ENCODE measurements around the gene CLEC12A. TPM values are rescaled to one million over a fixed set of nuclear protein-coding genes. Genes with fewer than 3 reads are reported as not detected.

CLEC12A gene
- total RNA-seq, 1 experiment from 2014 or later = not detected

GRCh38 chr12:10001171-10001776 lies 30.1 kb downstream of the CLEC12A start:
- no peaks in the 10 kb centered on the region for H3K9me3 ChIP-seq
- POLR2A ChIA-PET = no interaction called here
- H3K4me1 Mint-ChIP-seq (ENCODE audit: low read depth, unreplicated experiment) = no peaks in the 10 kb centered on the region
- TF ChIP-seq CTCF (IDR thresholded peaks at IDR 0.05; ENCODE audit: insufficient read depth in 1 of 2, low read depth in 1 of 2, low read length in 1 of 2, severe bottlenecking in 1 of 2, unreplicated experiment in 1 of 2) = no peak
- peaks cover 3% of the 10 kb centered on the region; the same call in 1 of the 2 replicates for H3K4me1 ChIP-seq
- no peaks in the 10 kb centered on the region; the same call in 1 of the 2 replicates for H3K27me3 ChIP-seq (replicated peaks; ENCODE audit: control insufficient read depth, insufficient read depth, low read length)
- no TSS peak for BruUV-seq (replicated peaks)
- H3K27me3 Mint-ChIP-seq (ENCODE audit: insufficient read depth, unreplicated experiment) = peaks cover 14% of the 10 kb centered on the region
- CTCF ChIA-PET = interaction anchor here (0.6 to 4.2 kb wide), 3 partner anchors 9 to 578 kb away, joined by 4 to 18 read pairs (median 4); no protein-coding TSS in a partner anchor
- intact Hi-C loops (cut with micrococcal nuclease; ENCODE audit: unreplicated experiment) = no loop called here
- no peak for DNase-seq
- no peaks in the 10 kb centered on the region for H3K36me3 Mint-ChIP-seq (ENCODE audit: insufficient read depth, unreplicated experiment)
- no peak overlapping the region for H3K4me3 ChIP-seq (ENCODE audit: low read depth, low read length)
- H3K4me3 Mint-ChIP-seq (ENCODE audit: unreplicated experiment) = no peak overlapping the region
- H3K27ac Mint-ChIP-seq (ENCODE audit: unreplicated experiment) = no peak overlapping the region
- H3K36me3 ChIP-seq (ENCODE audit: control insufficient read depth, insufficient read depth, low read length) = no peaks in the 10 kb centered on the region
- no peaks in the 10 kb centered on the region for H3K9me3 Mint-ChIP-seq (ENCODE audit: unreplicated experiment)

- no peaks in the 10 kb centered on the region for H3K36me3 ChIP-seq (ENCODE audit: control insufficient read depth, insufficient read depth, low read length)
- no peak overlapping the region for H3K4me3 ChIP-seq (ENCODE audit: low read depth, low read length)
- intact Hi-C loops (cut with micrococcal nuclease; ENCODE audit: unreplicated experiment) = no loop called here
- no peaks in the 10 kb centered on the region for H3K4me1 ChIP-seq
- ChIA-PET POLR2A (no interaction called here), CTCF (no interaction called here)
- no peak for TF ChIP-seq CTCF (IDR thresholded peaks at IDR 0.05; ENCODE audit: insufficient read depth in 1 of 2, low read depth in 1 of 2, low read length in 1 of 2, severe bottlenecking in 1 of 2, unreplicated experiment in 1 of 2)
- Mint-ChIP-seq H3K4me1 (ENCODE audit: low read depth, unreplicated experiment) (no peaks in the 10 kb centered on the region), H3K27ac (ENCODE audit: unreplicated experiment) (no peak overlapping the region), H3K27me3 (ENCODE audit: insufficient read depth, unreplicated experiment) (peaks cover 22% of the 10 kb centered on the region), H3K36me3 (ENCODE audit: insufficient read depth, unreplicated experiment) (no peaks in the 10 kb centered on the region), H3K9me3 (ENCODE audit: unreplicated experiment) (no peaks in the 10 kb centered on the region), H3K4me3 (ENCODE audit: unreplicated experiment) (no peak overlapping the region)
- no peaks in the 10 kb centered on the region for H3K9me3 ChIP-seq
- no peak for DNase-seq
- no TSS peak for BruUV-seq (replicated peaks)
- H3K27me3 ChIP-seq (replicated peaks; ENCODE audit: control insufficient read depth, insufficient read depth, low read length) = no peaks in the 10 kb centered on the region
Observed at GRCh38 chr12:10012630-10013330, 41.6 kb downstream of the CLEC12A start.

- H3K36me3 ChIP-seq (ENCODE audit: control insufficient read depth, insufficient read depth, low read length) = no peaks in the 10 kb centered on the region
- no peak for TF ChIP-seq CTCF (IDR thresholded peaks at IDR 0.05; ENCODE audit: insufficient read depth in 1 of 2, low read depth in 1 of 2, low read length in 1 of 2, severe bottlenecking in 1 of 2, unreplicated experiment in 1 of 2)
- ChIA-PET CTCF (no interaction called here), POLR2A (no interaction called here)
- Mint-ChIP-seq H3K9me3 (ENCODE audit: unreplicated experiment) (no peaks in the 10 kb centered on the region), H3K27ac (ENCODE audit: unreplicated experiment) (no peak overlapping the region), H3K36me3 (ENCODE audit: insufficient read depth, unreplicated experiment) (no peaks in the 10 kb centered on the region), H3K4me1 (ENCODE audit: low read depth, unreplicated experiment) (no peaks in the 10 kb centered on the region), H3K27me3 (ENCODE audit: insufficient read depth, unreplicated experiment) (peaks cover 12% of the 10 kb centered on the region), H3K4me3 (ENCODE audit: unreplicated experiment) (no peak overlapping the region)
- intact Hi-C loops (cut with micrococcal nuclease; ENCODE audit: unreplicated experiment) = no loop called here
- BruUV-seq (replicated peaks) = no TSS peak
- H3K27me3 ChIP-seq (replicated peaks; ENCODE audit: control insufficient read depth, insufficient read depth, low read length) = no peaks in the 10 kb centered on the region
- H3K4me3 ChIP-seq (ENCODE audit: low read depth, low read length) = no peak overlapping the region
- DNase-seq = no peak
- H3K4me1 ChIP-seq = no peaks in the 10 kb centered on the region
- H3K9me3 ChIP-seq = no peaks in the 10 kb centered on the region
Observed at GRCh38 chr12:10015450-10015849, 44.2 kb downstream of the CLEC12A start.

Data from Caco-2 (cell line).